Kidney (tissue), 14 donors: ENCODE data around the gene CDK15. TPM values are rescaled to one million over a fixed set of nuclear protein-coding genes. Genes with fewer than 3 reads are reported as not detected.
A peak's percentile ranks its signal among the peaks of the same experiment; 100 is the strongest.

Source experiments
- DNase-seq, 5 donors: peaks; one replicate each; pipeline ENCODE4 v3.0.0-alpha.2; 2013 to 2020
- FAIRE-seq: peaks from 2 replicates; lab custom pipeline; 2012; peaks lifted over from hg19 to GRCh38; lab: Jason Lieb, UNC
- H3K27ac ChIP-seq, 2 donors: one replicate each; pipeline ENCODE4 v1.7.0; 2013; ENCODE audit warnings: low read depth in 2 of 2, low read length in 2 of 2, inconsistent platforms in 1 of 2
- H3K27me3 ChIP-seq: one replicate; pipeline ENCODE4 v1.7.1; 2013; ENCODE audit warnings: low read length, inconsistent platforms; ENCODE audit not compliant: control insufficient read depth, insufficient read depth
- H3K36me3 ChIP-seq, 3 donors: one replicate each; pipeline versions ENCODE4 v1.7.0 to v1.7.1; 2013; ENCODE audit warnings: low read length in 3 of 3, control low read depth in 1 of 3, inconsistent platforms in 1 of 3; ENCODE audit not compliant: insufficient read depth in 3 of 3, control insufficient read depth in 2 of 3
- H3K4me1 ChIP-seq, 3 donors: one replicate each; pipeline versions ENCODE4 v1.7.0 to v1.7.1; 2013; ENCODE audit warnings: low read length in 3 of 3, inconsistent platforms in 1 of 3, low read depth in 1 of 3; ENCODE audit not compliant: control insufficient read depth in 2 of 3, insufficient read depth in 2 of 3
- H3K4me3 ChIP-seq, 3 donors: one replicate each; pipeline versions ENCODE4 v1.7.0 to v1.8.1; 2013; ENCODE audit warnings: low read length in 3 of 3, control low read depth in 1 of 3, inconsistent platforms in 1 of 3
- H3K9ac ChIP-seq, 3 donors: one replicate each; pipeline versions ENCODE4 v1.7.0 to v1.7.1; 2013; ENCODE audit warnings: low read length in 3 of 3, control low read depth in 1 of 3, inconsistent platforms in 1 of 3
- H3K9me3 ChIP-seq, 3 donors: one replicate each; pipeline versions ENCODE4 v1.7.0 to v1.7.1; 2013; ENCODE audit warnings: low read length in 3 of 3, control low read depth in 1 of 3, inconsistent platforms in 1 of 3; ENCODE audit not compliant: control insufficient read depth in 2 of 3, insufficient read depth in 1 of 3
- CTCF ChIP-seq: IDR thresholded peaks from 3 replicates; pipeline ENCODE4 v1.5.1; 2012; ENCODE audit warnings: mild to moderate bottlenecking, moderate library complexity, borderline replicate concordance; ENCODE audit not compliant: insufficient read depth; ENCODE audit errors: extremely low read depth
- intact Hi-C: fragments of 100-400 bp; cut with DNase I; formaldehyde crosslinking; loops from one replicate; pipeline ENCODE4 v1.11.1; 2022
- polyA plus RNA-seq: library from polyadenylated mRNA; stranded (reverse); fragments of 350-450 nt; fragmentation: Illumina TruSeq; extraction: RNeasy Lipid Tissue Mini Kit (QIAGEN cat#74804); gene quantifications from one replicate; pipeline ENCODE4 v1.2.3, GENCODE V29; 2014; ENCODE audit warnings: low read depth, low replicate concordance; ENCODE audit not compliant: insufficient read depth
- total RNA-seq: library from RNA; stranded (reverse); fragmentation: NEBNext Ultra II Directional; extraction: Animal tissue kit (Norgen Biotek cat#: 25700); gene quantifications from one replicate; pipeline ENCODE4 v1.2.1, GENCODE V29; 2021
- donor health status: control.
- donor health status: control.
- donor health status: control.
- donor health status: control.
- donor health status: control.
- donor health status: DM: yes; HTN: yes; CAD: no.
- donor health status: Normal renal cell carcinoma (clear cell type).

CDK15 gene
- total and polyA plus RNA-seq, 2 donors from 2014 or later = 0.11 to 2.7 TPM

GRCh38 chr2:201883606-201884369, 77.5 kb downstream of the CDK15 start:
- no peak overlapping the region for H3K9ac ChIP-seq
- intact Hi-C loops = no loop called here
- TF ChIP-seq CTCF = no peak
- H3K27ac ChIP-seq = no peak overlapping the region
- H3K9me3 ChIP-seq = no peaks in the 10 kb centered on the region
- H3K4me1 ChIP-seq = peaks cover 3 to 17% (median 9%) of the 10 kb centered on the region in 3 donors
- no peak overlapping the region for H3K4me3 ChIP-seq
- no peaks in the 10 kb centered on the region for H3K36me3 ChIP-seq
- peak; percentile 43 to 85 (median 70) for DNase-seq
- H3K27me3 ChIP-seq = no peaks in the 10 kb centered on the region
- no peak for FAIRE-seq

GRCh38 chr2:201886504-201886903, 80.2 kb downstream of the CDK15 start:
- Histone ChIP-seq H3K9me3 (no peaks in the 10 kb centered on the region), H3K4me1 (peaks cover 3 to 13% (median 7%) of the 10 kb centered on the region in 3 donors), H3K9ac (no peak overlapping the region), H3K27me3 (no peaks in the 10 kb centered on the region), H3K4me3 (no peak overlapping the region), H3K27ac (no peak overlapping the region), H3K36me3 (no peaks in the 10 kb centered on the region)
- intact Hi-C loops = no loop called here
- FAIRE-seq (no peak), DNase-seq (no peak)
- TF ChIP-seq CTCF = no peak

GRCh38 chr2:201887773-201888425, 81.6 kb downstream of the CDK15 start:
- H3K27me3 ChIP-seq = no peaks in the 10 kb centered on the region
- DNase-seq (peak in 2 of 5 donors; percentile 55 to 64), FAIRE-seq (no peak)
- TF ChIP-seq CTCF = no peak
- no peak overlapping the region for H3K27ac ChIP-seq
- H3K4me3 ChIP-seq = peak overlapping the region in 2 of 3 donors; percentile 23 to 34
- H3K36me3 ChIP-seq = no peaks in the 10 kb centered on the region
- no peaks in the 10 kb centered on the region for H3K9me3 ChIP-seq
- intact Hi-C loops = no loop called here
- peaks cover 3 to 6% (median 3%) of the 10 kb centered on the region in 3 donors for H3K4me1 ChIP-seq
- peak overlapping the region in 1 of 3 donors; percentile 5 for H3K9ac ChIP-seq
